ENCODE results near the gene AWAT2. TPM values are rescaled to one million over a fixed set of nuclear protein-coding genes. Genes with fewer than 3 reads are reported as not detected.

The AWAT2 gene
- total and polyA plus RNA-seq, 10 of the 15 experiments (the other 5 are each of a cell fraction or from before 2014, with no cell fraction given), result not detected

- FAIRE-seq (no peak), DNase-seq (ENCODE audit: low read depth, low spot score) (no peak), ATAC-seq (no peak)
- H3K27me3 ChIP-seq (replicated peaks in 1 of 2; ENCODE audit: control insufficient read depth in 2 of 2, insufficient read depth in 2 of 2, low read length in 1 of 2), result no peaks in the 10 kb centered on the region
- H3K4me1 ChIP-seq (ENCODE audit: control insufficient read depth, insufficient read depth, low read length), result no peaks in the 10 kb centered on the region
- in situ Hi-C loops (cut with MboI), result no loop called here
- H3K4me3 ChIP-seq, result no peak overlapping the region
- no peaks in the 10 kb centered on the region for H4K20me1 ChIP-seq (ENCODE audit: control insufficient read depth, insufficient read depth)
- no peak overlapping the region for H3K27ac ChIP-seq (ENCODE audit: control insufficient read depth, insufficient read depth)
- no peaks in the 10 kb centered on the region for H3K9me3 ChIP-seq (replicated peaks; ENCODE audit: control insufficient read depth, insufficient read depth, low read length)
- TF ChIP-seq POU2F2 (IDR thresholded peaks at IDR 0.05; ENCODE audit: borderline replicate concordance, low read depth, low read length), result no peak
- no peak for TF ChIP-seq TCF7 (IDR thresholded peaks at IDR 0.05; ENCODE audit: borderline replicate concordance)
- TF ChIP-seq SP1 (IDR thresholded peaks at IDR 0.05; ENCODE audit: low read depth, low read length), result no peak
- TF ChIP-seq, protein P1, sequence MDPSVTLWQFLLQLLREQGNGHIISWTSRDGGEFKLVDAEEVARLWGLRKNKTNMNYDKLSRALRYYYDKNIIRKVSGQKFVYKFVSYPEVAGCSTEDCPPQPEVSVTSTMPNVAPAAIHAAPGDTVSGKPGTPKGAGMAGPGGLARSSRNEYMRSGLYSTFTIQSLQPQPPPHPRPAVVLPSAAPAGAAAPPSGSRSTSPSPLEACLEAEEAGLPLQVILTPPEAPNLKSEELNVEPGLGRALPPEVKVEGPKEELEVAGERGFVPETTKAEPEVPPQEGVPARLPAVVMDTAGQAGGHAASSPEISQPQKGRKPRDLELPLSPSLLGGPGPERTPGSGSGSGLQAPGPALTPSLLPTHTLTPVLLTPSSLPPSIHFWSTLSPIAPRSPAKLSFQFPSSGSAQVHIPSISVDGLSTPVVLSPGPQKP (IDR thresholded peaks at IDR 0.05; ENCODE audit: low read depth, low read length), result no peak
- no peak for TF ChIP-seq NRF1 (conservative IDR thresholded peaks at IDR 0.05; ENCODE audit: low read depth, low read length)
- TF ChIP-seq BCL11A (IDR thresholded peaks at IDR 0.05; ENCODE audit: low read depth, low read length), result no peak
- no peak for TF ChIP-seq CBX3 (IDR thresholded peaks at IDR 0.05; ENCODE audit: borderline replicate concordance, low read depth)
- TF ChIP-seq E2F8 (IDR thresholded peaks at IDR 0.05; ENCODE audit: low read depth, partially characterized antibody), result no peak
- TF ChIP-seq PRDM15 (CRISPR knock-in tag; IDR thresholded peaks at IDR 0.05), result no peak
- TF ChIP-seq NKRF (conservative IDR thresholded peaks at IDR 0.05), result no peak
- ChIA-PET CTCF (no interaction called here), RAD21 (ENCODE audit: unreplicated experiment) (no interaction called here), POLR2A (no interaction called here), SMC1A (ENCODE audit: uncharacterized antibody, unreplicated experiment) (no interaction called here)
- no peak overlapping the region for H3K4me2 ChIP-seq (ENCODE audit: control insufficient read depth, insufficient read depth)
- H3K36me3 ChIP-seq (ENCODE audit: control insufficient read depth in 2 of 2, insufficient read depth in 2 of 2, low read length in 1 of 2), result no peaks in the 10 kb centered on the region
- no peak overlapping the region for H3K9ac ChIP-seq (ENCODE audit: control insufficient read depth, insufficient read depth, low read length)
- intact Hi-C loops (cut with micrococcal nuclease; ENCODE audit: unreplicated experiment), result no loop called here
- no peak overlapping the region for H2AFZ ChIP-seq (ENCODE audit: control insufficient read depth, low read depth, low read length)
- no peaks in the 10 kb centered on the region for H3K79me2 ChIP-seq (ENCODE audit: control insufficient read depth, insufficient read depth, low read length)
- no TSS peak for BruUV-seq (replicated peaks)
These were observed 53.6 kb downstream of the AWAT2 start for GRCh38 chrX:69996113-69996468.
